ENCODE results near the gene DBT.

DNA sequence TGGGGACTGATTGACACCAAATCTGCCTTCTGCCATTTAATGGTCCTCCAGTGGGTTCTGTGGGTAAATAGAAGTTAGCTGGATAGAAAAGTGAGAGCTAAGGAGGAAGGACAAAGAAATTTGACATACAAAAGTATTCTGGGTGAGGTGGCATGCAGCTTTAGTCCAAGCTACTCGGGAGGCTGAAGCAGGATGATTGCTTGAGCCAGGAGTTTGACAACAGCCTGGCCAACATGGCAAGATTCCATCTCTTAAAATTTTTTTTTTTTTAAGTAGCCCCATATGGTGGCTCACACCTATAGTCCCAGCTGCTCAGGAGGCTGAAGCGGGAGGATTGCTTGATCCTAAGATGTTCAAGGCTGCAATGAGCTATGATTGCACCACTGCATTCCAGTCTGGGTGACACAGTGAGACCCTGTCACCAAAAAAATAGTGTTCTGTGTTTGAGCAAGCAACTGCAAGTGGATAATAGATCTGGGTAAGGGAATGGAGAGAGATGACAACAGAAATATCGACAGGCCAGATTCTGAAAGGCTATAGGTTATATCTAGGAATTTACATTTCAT lies 29.8 kb upstream of the DBT start:
- TF ChIP-seq, protein P1, sequence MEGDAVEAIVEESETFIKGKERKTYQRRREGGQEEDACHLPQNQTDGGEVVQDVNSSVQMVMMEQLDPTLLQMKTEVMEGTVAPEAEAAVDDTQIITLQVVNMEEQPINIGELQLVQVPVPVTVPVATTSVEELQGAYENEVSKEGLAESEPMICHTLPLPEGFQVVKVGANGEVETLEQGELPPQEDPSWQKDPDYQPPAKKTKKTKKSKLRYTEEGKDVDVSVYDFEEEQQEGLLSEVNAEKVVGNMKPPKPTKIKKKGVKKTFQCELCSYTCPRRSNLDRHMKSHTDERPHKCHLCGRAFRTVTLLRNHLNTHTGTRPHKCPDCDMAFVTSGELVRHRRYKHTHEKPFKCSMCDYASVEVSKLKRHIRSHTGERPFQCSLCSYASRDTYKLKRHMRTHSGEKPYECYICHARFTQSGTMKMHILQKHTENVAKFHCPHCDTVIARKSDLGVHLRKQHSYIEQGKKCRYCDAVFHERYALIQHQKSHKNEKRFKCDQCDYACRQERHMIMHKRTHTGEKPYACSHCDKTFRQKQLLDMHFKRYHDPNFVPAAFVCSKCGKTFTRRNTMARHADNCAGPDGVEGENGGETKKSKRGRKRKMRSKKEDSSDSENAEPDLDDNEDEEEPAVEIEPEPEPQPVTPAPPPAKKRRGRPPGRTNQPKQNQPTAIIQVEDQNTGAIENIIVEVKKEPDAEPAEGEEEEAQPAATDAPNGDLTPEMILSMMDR (IDR thresholded peaks at IDR 0.05; ENCODE audit: low read depth, low read length) = no peak
- TF ChIP-seq MYC (IDR thresholded peaks at IDR 0.05; ENCODE audit: low read depth, low read length) (no peak), POLR2A (IDR thresholded peaks at IDR 0.05; ENCODE audit: extremely low read depth, insufficient read length) (no peak)

Measured in NB4 (cell line).